CD4-positive, alpha-beta memory T cell (primary cell): ENCODE data around the gene ZNF407. TPM values are rescaled to one million over a fixed set of nuclear protein-coding genes. Genes with fewer than 3 reads are reported as not detected.
A peak's percentile ranks its signal among the peaks of the same experiment; 100 is the strongest.

ENCODE experiments used
- CTCF ChIA-PET: fragments of 350-600 bp; sonication (Branson Sonifier 250); formaldehyde crosslinking; loops from one replicate; lab custom pipeline; 2021; ENCODE audit warnings: inconsistent platforms; ENCODE audit not compliant: partially characterized antibody; lab: Charles Lee
- POLR2A ChIA-PET: fragments of 350-600 bp; sonication (Branson Sonifier 250); formaldehyde crosslinking; loops from one replicate; lab custom pipeline; 2021; ENCODE audit not compliant: partially characterized antibody; lab: Charles Lee
- DNase-seq, 5 donors: peaks; one replicate each; pipeline versions ENCODE4 v3.0.0 to v3.0.0-alpha.2; 2020 to 2022; ENCODE audit warnings: mixed read lengths in 1 of 5
- H3K27ac ChIP-seq: one replicate; pipeline ENCODE4 v1.7.0; 2013; ENCODE audit warnings: low read depth, low read length
- H3K27me3 ChIP-seq: 2 replicates; pipeline ENCODE4 v1.7.0; 2013; ENCODE audit warnings: mild to moderate bottlenecking, low read length, moderate library complexity; ENCODE audit not compliant: insufficient read depth
- H3K36me3 ChIP-seq: 2 replicates; pipeline ENCODE4 v1.7.0; 2013; ENCODE audit warnings: mild to moderate bottlenecking, low read length, moderate library complexity; ENCODE audit not compliant: insufficient read depth
- H3K4me1 ChIP-seq: 2 replicates; pipeline ENCODE4 v1.7.0; 2013; ENCODE audit warnings: mild to moderate bottlenecking, low read length, moderate library complexity; ENCODE audit not compliant: insufficient read depth
- H3K4me3 ChIP-seq, 2 donors: one replicate each; pipeline ENCODE4 v1.7.0; 2013; ENCODE audit warnings: low read length in 2 of 2, mild to moderate bottlenecking in 1 of 2
- H3K9me3 ChIP-seq, 2 donors: one replicate each; pipeline ENCODE4 v1.7.0; 2013; ENCODE audit warnings: low read length in 2 of 2, control low read depth in 1 of 2; ENCODE audit not compliant: control insufficient read depth in 1 of 2
- H3K27ac Mint-ChIP-seq, 7 donors: one replicate each; pipeline ENCODE4 v1.8.0; 2020 to 2021; ENCODE audit warnings: mixed read lengths in 7 of 7, mild to moderate bottlenecking in 6 of 7, inconsistent platforms in 3 of 7, moderate library complexity in 3 of 7
- H3K27me3 Mint-ChIP-seq, 2 donors: one replicate each; pipeline ENCODE4 v1.8.0; 2020 to 2021; ENCODE audit warnings: mixed read lengths in 2 of 2
- H3K36me3 Mint-ChIP-seq, 2 donors: one replicate each; pipeline ENCODE4 v1.8.0; 2020 to 2021; ENCODE audit warnings: mixed read lengths in 2 of 2, inconsistent platforms in 1 of 2, mild to moderate bottlenecking in 1 of 2
- H3K4me1 Mint-ChIP-seq, 4 donors: one replicate each; pipeline ENCODE4 v1.8.0; 2020 to 2021; ENCODE audit warnings: mixed read lengths in 4 of 4, mild to moderate bottlenecking in 1 of 4
- H3K4me3 Mint-ChIP-seq, 8 donors: one replicate each; pipeline ENCODE4 v1.8.0; 2020 to 2021; ENCODE audit warnings: mixed read lengths in 8 of 8, mild to moderate bottlenecking in 7 of 8, moderate library complexity in 6 of 8, inconsistent platforms in 3 of 8
- H3K9me3 Mint-ChIP-seq, 8 donors: one replicate each; pipeline ENCODE4 v1.8.0; 2020 to 2021; ENCODE audit warnings: mixed read lengths in 8 of 8, mild to moderate bottlenecking in 5 of 8, inconsistent platforms in 3 of 8, moderate library complexity in 1 of 8
- intact Hi-C: fragments of 100-400 bp; cut with micrococcal nuclease; formaldehyde crosslinking; loops from one replicate; pipeline ENCODE4 v1.15.1; 2023
- polyA plus RNA-seq, 2 donors: library from polyadenylated mRNA; unstranded; fragments of 300-500 nt; fragmentation: Illumina TruSeq; gene quantifications; one replicate each; pipeline ENCODE4 v1.2.3, GENCODE V29; 2021
- total RNA-seq, 2 experiments: library from RNA; stranded (reverse); gene quantifications; one replicate each; pipeline ENCODE4 v1.2.3, GENCODE V29; 2021

Gene ZNF407
- total and polyA plus RNA-seq, 4 experiments from 2014 or later, result 1.8 to 26.9 (median 15.3) TPM

DNA sequence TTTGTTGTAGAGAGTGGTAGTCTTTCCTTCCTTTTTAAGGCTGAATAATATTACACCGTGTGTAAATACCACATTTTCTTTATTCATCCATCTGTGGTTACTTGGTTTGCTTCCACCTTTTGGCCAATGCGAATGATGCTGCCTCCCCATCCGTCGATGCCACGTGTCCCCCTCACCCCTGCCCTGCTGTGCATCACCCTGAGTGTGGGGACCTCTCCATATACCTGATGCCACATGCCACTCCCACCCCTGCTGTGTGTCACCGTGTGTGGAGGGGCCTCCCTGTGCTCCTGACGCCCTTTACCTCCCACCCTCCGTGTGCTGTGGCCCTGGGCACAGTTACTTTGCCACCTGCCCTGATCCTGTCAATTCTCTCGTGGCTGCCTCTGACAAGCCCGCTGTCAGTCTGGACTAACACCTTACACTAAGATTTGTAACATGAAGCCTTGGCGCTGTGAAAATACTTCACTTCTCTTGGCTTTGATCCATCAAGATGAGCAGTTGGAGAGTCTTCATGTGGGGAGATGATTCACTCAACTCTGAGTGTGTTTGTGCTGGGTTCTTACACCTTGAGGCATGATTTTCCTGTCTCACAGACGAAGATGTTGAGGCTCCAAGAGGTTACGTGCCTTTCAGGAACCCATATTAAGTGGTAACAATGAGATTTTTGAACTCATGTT, 234.0 kb downstream of the ZNF407 start:
- ChIA-PET POLR2A (no interaction called here), CTCF (no interaction called here)
- Mint-ChIP-seq H3K27me3 (no peaks in the 10 kb centered on the region), H3K9me3 (no peaks in the 10 kb centered on the region), H3K36me3 (peaks cover 10 to 20% of the 10 kb centered on the region in 2 donors), H3K4me3 (no peak overlapping the region), H3K4me1 (peaks cover 0 to 14% (median 6%) of the 10 kb centered on the region in 4 donors), H3K27ac (no peak overlapping the region)
- Histone ChIP-seq H3K4me1 (no peaks in the 10 kb centered on the region), H3K9me3 (no peaks in the 10 kb centered on the region), H3K27me3 (no peaks in the 10 kb centered on the region), H3K27ac (no peak overlapping the region), H3K4me3 (no peak overlapping the region), H3K36me3 (no peaks in the 10 kb centered on the region)
- intact Hi-C loops, result no loop called here
- no peak for DNase-seq

DNA sequence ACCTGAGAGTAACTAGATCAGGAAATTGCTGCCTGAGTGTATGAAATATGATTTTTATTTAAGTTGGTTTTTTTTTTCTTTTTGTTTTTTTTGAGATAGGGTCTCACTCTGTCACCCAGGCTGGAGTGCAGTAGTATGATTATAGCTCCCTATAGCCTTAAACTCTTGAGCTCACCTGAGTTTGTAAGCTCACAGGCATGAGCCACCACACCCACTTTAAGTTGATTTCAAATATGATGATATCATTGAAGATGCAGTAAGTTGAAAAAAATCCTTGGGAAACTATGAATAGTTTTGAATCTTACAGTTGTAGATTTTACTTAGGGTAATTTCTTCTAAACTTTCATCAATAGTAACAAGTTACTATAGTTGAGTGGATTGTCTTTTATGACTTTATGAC, 234.7 kb downstream of the ZNF407 start:
- Mint-ChIP-seq H3K9me3 (no peaks in the 10 kb centered on the region), H3K27ac (no peak overlapping the region), H3K36me3 (peaks cover 10 to 24% of the 10 kb centered on the region in 2 donors), H3K4me3 (no peak overlapping the region), H3K4me1 (peaks cover 0 to 17% (median 6%) of the 10 kb centered on the region in 4 donors), H3K27me3 (no peaks in the 10 kb centered on the region)
- Histone ChIP-seq H3K4me1 (no peaks in the 10 kb centered on the region), H3K27ac (no peak overlapping the region), H3K27me3 (no peaks in the 10 kb centered on the region), H3K4me3 (no peak overlapping the region), H3K36me3 (no peaks in the 10 kb centered on the region), H3K9me3 (no peaks in the 10 kb centered on the region)
- CTCF ChIA-PET, result no interaction called here
- no peak for DNase-seq
- POLR2A ChIA-PET, result no interaction called here
- intact Hi-C loops, result no loop called here

DNA sequence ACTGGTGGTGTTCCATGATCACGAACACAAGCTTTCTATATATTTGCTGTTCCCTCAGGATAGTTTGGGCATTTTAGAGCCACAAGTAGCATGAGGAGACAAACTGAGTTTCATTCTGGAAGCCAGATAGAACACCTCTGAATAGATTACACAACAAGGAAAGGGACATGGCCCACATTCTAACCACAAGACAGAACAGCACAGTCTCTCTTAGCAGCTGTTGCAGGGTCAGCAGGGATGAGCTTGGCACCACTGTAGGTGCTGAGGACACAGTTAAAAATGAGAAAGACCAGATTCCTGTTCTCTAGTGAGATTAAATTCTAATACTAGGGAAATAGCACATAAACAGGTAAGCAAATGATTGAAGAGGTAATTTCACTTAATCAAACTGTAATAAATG, 235.3 kb downstream of the ZNF407 start:
- Mint-ChIP-seq H3K27me3 (no peaks in the 10 kb centered on the region), H3K4me3 (no peak overlapping the region), H3K4me1 (peaks cover 1 to 18% (median 8%) of the 10 kb centered on the region in 4 donors), H3K9me3 (no peaks in the 10 kb centered on the region), H3K36me3 (peaks cover 12 to 28% of the 10 kb centered on the region in 2 donors), H3K27ac (peak overlapping the region in 1 of 7 donors; percentile 16)
- no peaks in the 10 kb centered on the region for H3K4me1 ChIP-seq
- H3K4me3 ChIP-seq, result no peak overlapping the region
- POLR2A ChIA-PET, result no interaction called here
- H3K36me3 ChIP-seq, result no peaks in the 10 kb centered on the region
- CTCF ChIA-PET, result no interaction called here
- no peak overlapping the region for H3K27ac ChIP-seq
- intact Hi-C loops, result no loop called here
- no peaks in the 10 kb centered on the region for H3K27me3 ChIP-seq
- no peak for DNase-seq
- no peaks in the 10 kb centered on the region for H3K9me3 ChIP-seq

DNA sequence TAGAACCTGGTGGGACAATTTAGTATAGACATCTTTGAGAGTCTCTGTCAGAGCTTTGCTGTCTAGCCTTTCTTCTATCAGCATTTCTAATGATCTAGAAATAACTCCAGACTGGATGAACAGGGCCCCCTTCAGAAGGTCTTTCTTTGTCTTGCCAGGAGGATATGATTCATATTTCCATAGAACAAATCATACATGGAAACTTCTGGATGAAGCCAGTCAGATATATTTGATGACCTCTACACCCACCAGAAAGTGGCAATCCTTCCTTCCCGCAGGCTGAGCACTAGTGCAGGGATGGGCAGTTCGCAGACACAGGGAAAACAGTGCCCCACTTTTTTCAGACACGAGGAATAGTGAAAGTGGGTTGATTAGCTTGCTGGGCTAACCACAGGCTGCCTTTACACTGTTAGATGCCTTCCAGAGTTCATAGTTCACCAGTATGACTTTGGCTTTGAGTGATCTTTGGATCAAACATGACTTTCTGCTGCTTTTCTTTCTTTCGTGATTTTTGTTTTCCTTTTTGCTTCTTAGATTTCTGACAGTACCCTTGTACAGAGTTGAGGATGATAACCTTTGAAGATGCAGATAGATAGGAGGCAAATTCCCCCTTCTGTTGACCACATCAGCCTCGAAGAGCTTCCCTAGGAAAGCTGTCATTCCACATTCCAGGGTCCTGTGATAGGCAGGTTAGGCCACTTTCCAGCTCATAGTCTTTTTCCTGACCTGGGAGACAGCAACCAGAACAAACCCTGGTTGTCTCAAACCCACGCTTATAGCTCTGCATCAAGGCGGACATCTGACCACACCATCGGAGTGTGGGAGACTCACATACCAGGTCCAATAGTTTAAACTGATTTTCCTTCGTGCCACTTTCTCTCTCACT, 237.0 kb downstream of the ZNF407 start:
- Histone ChIP-seq H3K9me3 (no peaks in the 10 kb centered on the region), H3K27me3 (no peaks in the 10 kb centered on the region), H3K4me1 (no peaks in the 10 kb centered on the region), H3K4me3 (no peak overlapping the region), H3K27ac (no peak overlapping the region), H3K36me3 (no peaks in the 10 kb centered on the region)
- Mint-ChIP-seq H3K4me1 (peaks cover 9 to 27% (median 14%) of the 10 kb centered on the region in 4 donors), H3K27ac (peak overlapping the region in 2 of 7 donors; percentile 3 to 18), H3K27me3 (no peaks in the 10 kb centered on the region), H3K4me3 (no peak overlapping the region), H3K36me3 (peaks cover 15 to 36% of the 10 kb centered on the region in 2 donors), H3K9me3 (no peaks in the 10 kb centered on the region)
- CTCF ChIA-PET, result no interaction called here
- intact Hi-C loops, result no loop called here
- DNase-seq, result no peak
- POLR2A ChIA-PET, result no interaction called here

DNA sequence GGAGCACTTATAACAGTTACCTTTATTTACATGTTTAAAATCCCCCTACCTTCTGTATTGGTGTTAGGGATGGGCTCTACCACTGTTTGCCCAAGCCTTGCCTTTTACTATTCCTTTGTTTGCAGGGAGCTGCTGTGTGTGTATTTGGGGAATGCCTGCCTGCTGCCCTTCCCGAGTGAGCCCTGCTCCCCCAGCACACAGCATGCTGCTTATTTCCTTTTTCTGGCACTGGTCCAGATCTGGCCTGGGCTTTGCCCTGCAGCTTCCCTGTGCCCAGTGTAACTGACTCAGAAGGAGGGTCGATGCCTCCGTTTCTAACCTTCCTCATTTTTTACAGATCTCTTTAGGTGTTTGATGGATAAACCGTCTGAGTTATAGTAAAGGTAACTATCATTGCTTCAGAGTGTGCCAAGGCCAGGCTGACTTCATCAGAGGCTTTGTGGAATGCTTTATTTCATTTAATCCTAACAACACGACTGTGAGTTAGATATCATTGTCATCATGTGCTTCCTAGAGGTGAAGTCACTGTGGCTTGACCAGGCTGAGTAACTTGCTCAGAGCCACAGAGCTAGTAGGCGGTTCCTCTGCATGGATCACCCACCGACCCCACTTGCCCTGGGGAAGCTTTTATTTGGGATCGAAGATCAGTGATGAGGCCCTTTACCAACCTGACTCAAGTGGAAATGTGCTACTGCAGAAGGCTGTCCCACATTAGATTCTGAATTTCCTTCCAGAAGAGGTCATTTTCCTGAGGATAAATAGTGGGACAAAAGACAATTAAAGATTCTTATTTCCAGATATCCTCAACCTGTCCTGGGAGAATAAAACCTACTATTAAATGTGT, 238.8 kb downstream of the ZNF407 start:
- ChIA-PET CTCF (no interaction called here), POLR2A (no interaction called here)
- no peak for DNase-seq
- Mint-ChIP-seq H3K27me3 (no peaks in the 10 kb centered on the region), H3K9me3 (no peaks in the 10 kb centered on the region), H3K4me1 (peaks cover 21 to 39% (median 30%) of the 10 kb centered on the region in 4 donors), H3K36me3 (peaks cover 21 to 40% of the 10 kb centered on the region in 2 donors), H3K4me3 (no peak overlapping the region), H3K27ac (peak overlapping the region in 1 of 7 donors; percentile 48)
- Histone ChIP-seq H3K9me3 (no peaks in the 10 kb centered on the region), H3K27ac (no peak overlapping the region), H3K4me3 (no peak overlapping the region), H3K4me1 (peaks cover 9% of the 10 kb centered on the region), H3K36me3 (no peaks in the 10 kb centered on the region), H3K27me3 (no peaks in the 10 kb centered on the region)
- intact Hi-C loops, result no loop called here

DNA sequence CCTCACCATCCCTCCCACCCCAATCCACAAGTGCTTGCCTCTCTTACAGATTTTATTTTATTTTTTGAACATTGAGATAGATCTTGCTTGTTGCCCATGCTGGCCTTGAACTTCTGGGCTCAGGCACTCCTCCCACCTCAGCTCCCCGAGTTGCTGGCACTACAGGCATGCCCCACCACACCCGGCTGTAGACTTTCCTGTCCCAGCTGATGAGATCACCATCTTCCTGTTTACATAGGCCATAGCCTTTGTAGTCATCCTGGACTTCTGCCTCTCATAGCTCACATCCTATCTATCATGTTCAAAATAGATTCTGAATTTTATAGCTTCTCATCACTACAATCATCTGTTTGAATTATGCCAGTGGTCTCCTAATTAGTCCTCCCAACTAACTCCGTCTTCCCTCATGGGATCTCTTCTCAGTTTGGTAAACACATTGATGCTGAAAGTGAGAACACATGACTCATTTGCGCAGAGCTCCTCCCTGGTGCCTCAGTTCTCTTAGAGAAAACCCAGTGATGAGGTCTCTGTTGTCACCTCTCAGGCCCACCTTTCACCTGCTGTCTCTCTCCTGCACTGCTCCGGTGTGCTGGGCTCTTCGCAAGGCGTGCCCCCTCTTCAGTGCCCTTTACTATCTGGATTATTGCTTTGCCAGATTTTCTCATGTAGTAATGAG, 243.0 kb downstream of the ZNF407 start:
- peaks cover 14 to 36% (median 27%) of the 10 kb centered on the region in 4 donors for H3K4me1 Mint-ChIP-seq
- Histone ChIP-seq H3K27me3 (no peaks in the 10 kb centered on the region), H3K4me1 (peaks cover 9% of the 10 kb centered on the region), H3K4me3 (no peak overlapping the region), H3K9me3 (no peaks in the 10 kb centered on the region), H3K36me3 (no peaks in the 10 kb centered on the region), H3K27ac (no peak overlapping the region)
- H3K27me3 Mint-ChIP-seq, result no peaks in the 10 kb centered on the region
- H3K27ac Mint-ChIP-seq, result peak overlapping the region in 5 of 7 donors; percentile 17 to 80 (median 73)
- peaks cover 21 to 44% of the 10 kb centered on the region in 2 donors for H3K36me3 Mint-ChIP-seq
- no peaks in the 10 kb centered on the region for H3K9me3 Mint-ChIP-seq
- no peak for DNase-seq
- intact Hi-C loops, result no loop called here
- peak overlapping the region in 3 of 8 donors; percentile 19 to 57 (median 43) for H3K4me3 Mint-ChIP-seq
- POLR2A ChIA-PET, result no interaction called here
- CTCF ChIA-PET, result no interaction called here
